Mucosa of descending colon (tissue), 3 donors: ENCODE results near the gene GOLGA5. TPM values are rescaled to one million over a fixed set of nuclear protein-coding genes. Genes with fewer than 3 reads are reported as not detected.

Experiments
- ATAC-seq: fragments of 200-7000 bp; cut with Tn5 transposase; one replicate; pipeline ENCODE4 v1.9.1; 2020; ENCODE audit warnings: mild to moderate bottlenecking, moderate library complexity
- DNase-seq, 3 donors: peaks; one replicate each; pipeline ENCODE4 v3.0.0-alpha.2; 2020
- H3K36me3 ChIP-seq: fragments of 200-600 bp; one replicate; pipeline ENCODE4 v1.8.0; 2021; ENCODE audit warnings: low read depth, mild to moderate bottlenecking
- H3K4me1 ChIP-seq: fragments of 200-600 bp; one replicate; pipeline ENCODE4 v1.8.0; 2021; ENCODE audit warnings: low read depth, mild to moderate bottlenecking
- H3K4me3 ChIP-seq: fragments of 200-600 bp; one replicate; pipeline ENCODE4 v1.8.0; 2021; ENCODE audit warnings: mild to moderate bottlenecking
- H3K9me3 ChIP-seq: fragments of 200-600 bp; one replicate; pipeline ENCODE4 v1.8.0; 2021; ENCODE audit warnings: mild to moderate bottlenecking
- CTCF ChIP-seq: fragments of 200-600 bp; IDR thresholded peaks from one replicate; pipeline ENCODE4 v1.8.0; 2022; ENCODE audit warnings: antibody characterized with exemption, mild to moderate bottlenecking
- intact Hi-C, 2 donors: fragments of 100-400 bp; cut with DNase I in 1 of 2; cut with micrococcal nuclease in 1 of 2; formaldehyde crosslinking; loops; one replicate each; pipeline versions ENCODE4 v1.11.0 to v1.11.1; 2022; cut with DNase I, micrococcal nuclease
- total RNA-seq, 3 donors: library from RNA; stranded (reverse); fragmentation: NEBNext Ultra II Directional in 2 of 3; extraction: Animal tissue kit (Norgen Biotek cat#: 25700) in 2 of 3; gene quantifications; one replicate each; pipeline versions ENCODE4 v1.2.1 to v1.2.4, GENCODE V29; 2021 to 2023
- donor health status: DM: no; HTN: no; CAD: no; lungs with moderate emphysema.
- donor health status: DM: no; HTN: no; CAD: no.
- donor health status: DM: no; HTN: yes; CAD: no.

Gene GOLGA5
- total RNA-seq, 3 donors from 2014 or later = 33.8 to 40.0 (median 39.2) TPM

GRCh38 chr14:92751819-92752218, 42.3 kb upstream of the GOLGA5 start:
- ATAC-seq = no peak
- TF ChIP-seq CTCF = no peak
- intact Hi-C loops = no loop called here

GRCh38 chr14:92753250-92753649, 40.9 kb upstream of the GOLGA5 start:
- DNase-seq (no peak), ATAC-seq (no peak)
- intact Hi-C loops = no loop called here
- no peak for TF ChIP-seq CTCF
- no peaks in the 10 kb centered on the region for H3K36me3 ChIP-seq
- no peak overlapping the region for H3K4me3 ChIP-seq
- no peaks in the 10 kb centered on the region for H3K9me3 ChIP-seq
- no peaks in the 10 kb centered on the region for H3K4me1 ChIP-seq

More at GRCh38 chr14:92751819-92752218, 42.3 kb upstream of the GOLGA5 start:
- Histone ChIP-seq H3K4me1 (peaks cover 5% of the 10 kb centered on the region), H3K36me3 (no peaks in the 10 kb centered on the region), H3K4me3 (no peak overlapping the region), H3K9me3 (no peaks in the 10 kb centered on the region)
- no peak for DNase-seq

GRCh38 chr14:92754966-92755365, 39.1 kb upstream of the GOLGA5 start:
- H3K36me3 ChIP-seq = no peaks in the 10 kb centered on the region
- no peaks in the 10 kb centered on the region for H3K4me1 ChIP-seq
- TF ChIP-seq CTCF = no peak
- no peaks in the 10 kb centered on the region for H3K9me3 ChIP-seq
- DNase-seq (no peak), ATAC-seq (peak; percentile 50)
- intact Hi-C loops = no loop called here
- no peak overlapping the region for H3K4me3 ChIP-seq

GRCh38 chr14:92755495-92755894, 38.6 kb upstream of the GOLGA5 start:
- DNase-seq (no peak), ATAC-seq (no peak)
- intact Hi-C loops = no loop called here
- Histone ChIP-seq H3K4me1 (no peaks in the 10 kb centered on the region), H3K9me3 (no peaks in the 10 kb centered on the region), H3K4me3 (no peak overlapping the region), H3K36me3 (no peaks in the 10 kb centered on the region)
- no peak for TF ChIP-seq CTCF

GRCh38 chr14:92756446-92756845, 37.7 kb upstream of the GOLGA5 start:
- Histone ChIP-seq H3K4me1 (no peaks in the 10 kb centered on the region), H3K4me3 (no peak overlapping the region), H3K9me3 (no peaks in the 10 kb centered on the region), H3K36me3 (no peaks in the 10 kb centered on the region)
- no peak for TF ChIP-seq CTCF
- intact Hi-C loops = no loop called here
- DNase-seq (no peak), ATAC-seq (no peak)

GRCh38 chr14:92759300-92759678, 34.8 kb upstream of the GOLGA5 start:
- no peak for TF ChIP-seq CTCF
- no peak overlapping the region for H3K4me3 ChIP-seq
- no peaks in the 10 kb centered on the region for H3K9me3 ChIP-seq
- DNase-seq (peak; percentile 44 to 64 (median 48)), ATAC-seq (peak; percentile 92)
- no peaks in the 10 kb centered on the region for H3K4me1 ChIP-seq
- no peaks in the 10 kb centered on the region for H3K36me3 ChIP-seq
- intact Hi-C loops = no loop called here
